ENCODE measurements around the gene PAK5.

Gene PAK5

DNA sequence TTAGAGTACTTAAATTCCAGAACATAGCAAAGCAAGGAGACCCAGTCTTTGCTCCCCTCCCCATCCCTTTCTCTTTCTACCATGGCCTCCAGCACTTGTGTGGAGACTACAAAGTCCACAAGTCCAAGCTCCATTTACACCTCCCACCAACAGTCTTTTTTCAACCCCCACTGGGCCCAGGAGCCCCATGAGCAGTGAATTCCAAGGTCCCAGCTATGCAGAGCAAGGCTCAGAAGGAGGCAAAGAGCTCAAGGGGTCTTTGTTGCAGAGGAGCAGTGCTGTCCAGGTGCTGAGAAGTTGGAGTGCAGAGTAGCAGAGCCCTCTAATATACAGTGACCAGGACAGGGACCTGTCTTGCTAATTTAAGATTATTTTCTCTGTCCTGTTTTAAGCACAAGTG is 9.0 kb downstream of the PAK5 start:
- no peak for TF ChIP-seq JUND (IDR thresholded peaks at IDR 0.05; ENCODE audit: low read depth)
- no peak for DNase-seq (ENCODE audit: low read depth in 1 of 2, low spot score in 1 of 2)
- in situ Hi-C loops (cut with HindIII; ENCODE audit: low pct_unique_long_range_greater_than_20kb, low sequenced_read_pairs), result no loop called here

DNA sequence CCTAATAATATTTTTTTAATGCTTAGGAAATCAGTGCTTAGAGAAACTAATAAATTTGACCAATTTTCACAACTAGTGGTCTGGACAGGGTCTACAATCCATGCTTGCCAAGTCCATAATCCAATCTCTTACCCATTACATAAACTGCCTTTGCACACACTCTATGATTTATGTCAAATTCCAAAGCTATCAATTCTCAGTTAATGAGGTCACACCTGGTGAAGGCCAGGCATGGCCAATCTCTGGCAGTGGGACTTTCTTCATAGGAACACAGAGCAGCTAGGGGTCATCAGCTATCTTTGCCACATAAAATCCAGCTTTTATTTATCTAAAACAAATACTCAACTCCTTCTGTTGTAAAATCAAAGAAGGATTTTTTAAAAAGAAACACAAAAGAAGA is 21.2 kb downstream of the PAK5 start:
- in situ Hi-C loops (cut with HindIII; ENCODE audit: low pct_unique_long_range_greater_than_20kb, low sequenced_read_pairs), result no loop called here
- no peak for DNase-seq (ENCODE audit: low read depth in 1 of 2, low spot score in 1 of 2)
- no peak for TF ChIP-seq JUND (IDR thresholded peaks at IDR 0.05; ENCODE audit: low read depth)

DNA sequence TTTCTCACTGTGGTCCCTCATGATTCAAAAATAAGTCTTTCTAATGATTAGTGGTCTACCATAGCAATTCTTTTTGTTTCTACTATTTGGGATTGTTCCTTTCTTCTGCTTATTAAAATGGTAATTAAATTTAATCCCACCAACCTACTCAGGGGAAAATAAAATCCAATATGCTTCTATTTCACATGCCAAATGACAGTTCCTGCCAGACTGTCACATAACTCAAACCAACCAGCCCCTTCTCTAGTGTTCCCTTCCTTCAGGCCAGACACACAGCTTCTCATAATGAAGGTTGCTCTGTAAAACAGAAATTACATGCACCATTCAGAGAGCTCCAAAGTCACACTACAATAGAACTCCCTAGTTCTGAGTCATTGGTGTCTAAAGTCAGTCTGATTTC is 23.2 kb downstream of the PAK5 start:
- in situ Hi-C loops (cut with HindIII; ENCODE audit: low pct_unique_long_range_greater_than_20kb, low sequenced_read_pairs), result no loop called here
- no peak for DNase-seq (ENCODE audit: low read depth in 1 of 2, low spot score in 1 of 2)
- TF ChIP-seq JUND (IDR thresholded peaks at IDR 0.05; ENCODE audit: low read depth), result no peak

DNA sequence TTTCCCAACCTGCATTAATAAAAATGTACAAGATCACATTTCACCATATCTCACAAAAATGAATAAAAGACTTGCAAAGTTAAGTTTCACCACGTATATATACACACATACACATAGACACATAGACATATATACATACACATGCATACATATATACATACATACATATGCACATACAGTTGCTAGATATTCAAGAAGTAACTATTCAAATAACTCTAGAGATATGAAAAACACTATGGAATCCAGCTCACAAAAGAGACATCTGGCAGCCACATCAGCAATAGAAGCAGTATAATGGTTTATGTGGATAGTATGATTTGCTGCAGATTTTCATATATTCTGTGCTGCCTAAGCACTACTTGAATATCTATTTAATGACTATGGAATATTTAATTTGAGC is 28.1 kb downstream of the PAK5 start:
- in situ Hi-C loops (cut with HindIII; ENCODE audit: low pct_unique_long_range_greater_than_20kb, low sequenced_read_pairs), result no loop called here
- no peak for DNase-seq (ENCODE audit: low read depth in 1 of 2, low spot score in 1 of 2)
- TF ChIP-seq JUND (IDR thresholded peaks at IDR 0.05; ENCODE audit: low read depth), result no peak

DNA sequence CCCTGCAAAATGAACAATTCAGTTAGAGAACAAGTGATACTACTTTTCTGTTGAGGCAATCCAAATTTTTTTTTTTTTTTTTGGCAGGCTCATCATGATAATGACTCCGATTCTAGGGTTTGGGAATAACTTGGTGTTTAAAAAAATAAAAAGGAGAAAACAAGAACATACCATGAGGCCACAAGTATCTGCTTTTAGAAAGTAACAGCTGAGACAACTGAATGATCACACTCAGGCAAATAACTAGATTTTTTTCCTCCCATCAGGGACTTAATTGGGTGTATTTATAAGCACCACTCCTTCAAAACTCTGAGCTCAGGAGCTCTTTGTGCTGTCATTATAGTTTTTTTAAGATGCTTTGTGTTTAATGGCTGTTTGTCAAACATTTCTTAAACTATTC is 29.6 kb downstream of the PAK5 start:
- no peak for DNase-seq (ENCODE audit: low read depth in 1 of 2, low spot score in 1 of 2)
- no peak for TF ChIP-seq JUND (IDR thresholded peaks at IDR 0.05; ENCODE audit: low read depth)
- in situ Hi-C loops (cut with HindIII; ENCODE audit: low pct_unique_long_range_greater_than_20kb, low sequenced_read_pairs), result no loop called here

DNA sequence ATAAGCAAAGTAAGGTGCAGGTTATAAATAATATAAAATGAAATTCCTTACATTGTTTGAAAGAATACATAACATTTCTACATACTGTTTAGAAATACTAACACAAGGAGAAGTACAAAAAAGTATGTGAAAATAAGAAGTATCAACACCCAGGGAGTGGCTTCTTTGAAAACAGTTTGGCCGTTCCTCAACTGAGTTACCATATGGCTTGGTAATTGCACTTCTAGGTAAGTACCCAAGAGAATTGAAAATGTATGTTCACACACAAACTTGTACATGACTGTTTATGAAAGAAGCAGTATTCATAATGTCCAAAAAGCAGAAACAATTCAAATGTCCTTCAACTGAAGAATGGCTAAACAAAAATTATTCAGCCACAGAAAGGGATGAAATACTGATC is 30.7 kb downstream of the PAK5 start:
- in situ Hi-C loops (cut with HindIII; ENCODE audit: low pct_unique_long_range_greater_than_20kb, low sequenced_read_pairs), result no loop called here
- no peak for DNase-seq (ENCODE audit: low read depth in 1 of 2, low spot score in 1 of 2)
- no peak for TF ChIP-seq JUND (IDR thresholded peaks at IDR 0.05; ENCODE audit: low read depth)

DNA sequence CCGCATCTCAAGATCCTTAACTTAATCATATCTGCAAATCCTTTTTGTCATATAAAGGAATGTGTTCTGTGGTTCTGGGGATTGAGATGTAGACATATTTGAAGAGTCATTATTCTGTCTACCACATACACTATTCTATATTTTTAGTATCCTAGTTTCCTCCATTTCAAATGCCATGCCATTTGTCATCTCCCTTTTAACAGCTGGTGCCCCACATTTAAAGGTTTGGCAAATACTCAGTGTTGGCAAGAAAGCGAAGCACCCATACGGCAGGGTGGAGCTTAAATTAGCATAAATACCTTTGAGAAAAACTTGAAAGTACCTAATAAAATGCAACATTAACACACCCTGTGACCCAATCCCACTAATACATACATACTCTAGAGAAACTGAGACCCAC is 31.7 kb downstream of the PAK5 start:
- in situ Hi-C loops (cut with HindIII; ENCODE audit: low pct_unique_long_range_greater_than_20kb, low sequenced_read_pairs), result no loop called here
- no peak for TF ChIP-seq JUND (IDR thresholded peaks at IDR 0.05; ENCODE audit: low read depth)
- DNase-seq (ENCODE audit: low read depth in 1 of 2, low spot score in 1 of 2), result no peak

DNA sequence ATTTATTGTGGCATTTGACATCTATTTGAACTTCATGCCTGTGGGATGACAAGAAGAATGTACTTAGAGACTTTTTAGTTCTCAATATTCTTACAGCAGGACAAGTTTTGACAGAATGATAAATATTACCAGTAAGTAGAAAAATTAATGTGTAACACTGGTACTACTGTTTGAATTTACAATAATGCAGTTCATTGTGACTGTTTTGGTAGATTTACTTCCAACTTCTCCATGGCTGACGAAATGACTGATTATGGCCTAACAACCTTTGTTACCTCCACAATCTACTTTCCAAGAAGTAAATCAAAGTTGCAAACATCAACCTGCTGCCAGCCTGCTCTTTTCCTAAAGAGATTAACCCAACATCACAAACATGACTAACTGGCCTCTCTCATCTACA is 38.5 kb downstream of the PAK5 start:
- in situ Hi-C loops (cut with HindIII; ENCODE audit: low pct_unique_long_range_greater_than_20kb, low sequenced_read_pairs), result no loop called here
- no peak for TF ChIP-seq JUND (IDR thresholded peaks at IDR 0.05; ENCODE audit: low read depth)
- no peak for DNase-seq (ENCODE audit: low read depth in 1 of 2, low spot score in 1 of 2)

DNA sequence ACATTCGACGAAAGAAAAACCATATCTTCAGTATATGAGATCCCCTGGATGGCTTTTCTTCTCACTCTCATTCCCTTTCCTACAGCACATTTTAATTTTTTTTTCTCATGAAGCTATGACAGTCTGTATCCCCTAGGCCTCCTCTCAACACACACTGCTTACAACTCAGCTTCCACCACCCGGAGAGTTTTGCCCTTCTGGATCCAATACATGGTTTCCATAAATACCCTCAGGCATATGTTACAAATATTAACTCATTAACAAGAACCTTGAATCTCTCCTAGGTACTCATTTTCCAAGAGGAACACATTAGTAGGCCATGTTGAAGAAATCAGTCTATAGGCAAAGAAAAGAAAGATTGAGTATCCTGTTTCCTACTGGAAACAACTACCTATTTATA is 44.0 kb downstream of the PAK5 start:
- DNase-seq (ENCODE audit: low read depth in 1 of 2, low spot score in 1 of 2), result no peak
- in situ Hi-C loops (cut with HindIII; ENCODE audit: low pct_unique_long_range_greater_than_20kb, low sequenced_read_pairs), result no loop called here

DNA sequence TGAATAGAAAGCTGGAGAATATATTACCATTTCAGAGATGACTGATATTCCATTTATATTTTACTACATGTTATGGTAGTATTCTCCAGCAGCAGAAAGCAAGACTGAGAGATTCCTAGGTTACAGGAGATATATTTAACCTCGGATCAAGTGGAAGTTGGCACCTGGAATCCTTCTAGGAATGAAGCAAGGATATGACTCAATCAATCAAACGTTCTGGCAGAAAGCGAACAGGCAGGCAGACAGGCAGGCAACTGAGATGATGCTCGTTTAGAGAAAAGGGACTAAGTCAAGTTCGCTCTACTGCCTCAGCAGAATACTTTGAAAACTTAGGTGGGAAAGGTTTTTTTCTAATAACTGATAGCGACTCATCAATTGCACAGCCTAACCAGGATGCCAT is 46.2 kb downstream of the PAK5 start:
- TF ChIP-seq JUND (IDR thresholded peaks at IDR 0.05; ENCODE audit: low read depth), result no peak
- DNase-seq (ENCODE audit: low read depth in 1 of 2, low spot score in 1 of 2), result no peak
- in situ Hi-C loops (cut with HindIII; ENCODE audit: low pct_unique_long_range_greater_than_20kb, low sequenced_read_pairs), result no loop called here

More for the DNA sequence above, 44.0 kb downstream of the PAK5 start:
- TF ChIP-seq JUND (IDR thresholded peaks at IDR 0.05; ENCODE audit: low read depth), result no peak

DNA sequence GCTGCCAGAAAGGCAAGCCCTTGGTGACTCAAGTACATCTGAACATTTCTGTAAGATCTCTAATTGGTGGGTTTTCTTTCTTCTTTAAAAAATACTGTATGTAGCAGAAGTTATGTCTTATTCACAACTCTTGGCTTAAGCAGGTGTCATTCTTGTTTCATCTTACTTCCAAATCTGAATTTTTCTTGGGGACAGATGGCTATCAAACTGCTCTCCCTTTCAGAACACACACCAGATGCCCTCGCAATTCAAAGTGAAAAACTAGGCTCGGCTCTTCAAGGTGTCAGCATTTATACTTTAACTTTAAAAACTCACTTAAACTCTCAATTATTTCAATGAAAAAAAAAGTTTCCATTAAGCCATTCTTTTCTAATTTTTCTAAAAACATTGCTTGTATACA is 49.7 kb downstream of the PAK5 start:
- in situ Hi-C loops (cut with HindIII; ENCODE audit: low pct_unique_long_range_greater_than_20kb, low sequenced_read_pairs), result no loop called here
- DNase-seq (ENCODE audit: low read depth in 1 of 2, low spot score in 1 of 2), result no peak
- TF ChIP-seq JUND (IDR thresholded peaks at IDR 0.05; ENCODE audit: low read depth), result no peak

DNA sequence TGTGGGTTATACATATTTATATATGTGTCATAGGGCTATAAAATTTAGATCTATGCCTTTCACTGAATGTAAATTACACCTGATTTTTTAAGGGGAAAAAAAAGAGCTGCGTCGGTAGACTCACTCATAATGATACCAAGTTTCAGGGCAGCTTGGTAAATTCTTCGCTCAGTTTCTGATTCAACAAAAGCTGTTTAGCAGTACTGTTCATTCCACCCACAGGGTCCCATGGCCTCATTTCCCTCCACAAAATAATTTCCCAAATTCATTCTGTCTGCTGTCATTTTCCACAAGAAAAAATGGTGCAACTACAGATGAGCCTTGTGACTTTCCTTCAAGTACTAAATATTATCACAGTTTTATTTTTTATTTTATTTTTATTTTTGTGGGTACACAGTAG is 63.7 kb downstream of the PAK5 start:
- no peak for TF ChIP-seq JUND (IDR thresholded peaks at IDR 0.05; ENCODE audit: low read depth)
- DNase-seq (ENCODE audit: low read depth in 1 of 2, low spot score in 1 of 2), result no peak
- in situ Hi-C loops (cut with HindIII; ENCODE audit: low pct_unique_long_range_greater_than_20kb, low sequenced_read_pairs), result no loop called here

DNA sequence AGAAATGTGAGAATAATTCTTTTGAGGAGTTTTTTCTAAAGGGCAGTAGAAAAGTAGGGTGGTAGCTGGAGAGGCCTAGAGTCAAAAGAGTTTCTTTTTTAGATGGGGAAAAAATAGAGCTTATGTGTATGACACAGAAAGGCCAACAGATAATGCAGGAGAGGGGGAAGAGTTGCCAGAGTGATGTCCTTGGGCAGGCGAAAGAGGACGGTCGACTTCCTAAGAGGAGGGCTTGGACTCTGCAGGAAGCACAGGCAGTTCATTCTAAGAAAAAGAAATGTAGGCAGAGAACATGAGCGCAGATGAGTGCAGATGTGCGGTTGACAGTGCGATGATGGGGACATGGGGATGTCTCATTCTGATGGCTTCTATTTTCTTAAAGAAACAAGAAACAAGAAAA is 68.9 kb downstream of the PAK5 start:
- in situ Hi-C loops (cut with HindIII; ENCODE audit: low pct_unique_long_range_greater_than_20kb, low sequenced_read_pairs), result no loop called here
- no peak for DNase-seq (ENCODE audit: low read depth in 1 of 2, low spot score in 1 of 2)
- no peak for TF ChIP-seq JUND (IDR thresholded peaks at IDR 0.05; ENCODE audit: low read depth)

DNA sequence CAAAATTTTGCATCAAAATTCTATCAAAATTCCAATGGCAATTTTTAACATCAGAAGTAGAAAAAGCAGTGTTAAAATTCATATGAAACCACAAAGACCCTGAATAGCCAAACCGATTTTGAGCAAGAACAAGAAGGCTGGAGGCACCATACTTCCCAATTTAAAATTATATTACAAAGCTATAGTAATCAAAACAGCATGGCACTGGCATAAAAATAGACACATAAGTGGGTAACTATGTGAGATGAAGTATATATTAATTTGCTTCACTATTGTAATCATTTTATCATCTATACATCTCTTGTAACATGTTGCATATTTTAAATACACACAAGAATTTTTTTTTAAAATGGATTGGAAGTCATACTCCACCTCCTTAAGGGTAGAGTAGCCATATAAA is 77.4 kb downstream of the PAK5 start:
- no peak for DNase-seq (ENCODE audit: low read depth in 1 of 2, low spot score in 1 of 2)
- in situ Hi-C loops (cut with HindIII; ENCODE audit: low pct_unique_long_range_greater_than_20kb, low sequenced_read_pairs), result no loop called here
- no peak for TF ChIP-seq JUND (IDR thresholded peaks at IDR 0.05; ENCODE audit: low read depth)

DNA sequence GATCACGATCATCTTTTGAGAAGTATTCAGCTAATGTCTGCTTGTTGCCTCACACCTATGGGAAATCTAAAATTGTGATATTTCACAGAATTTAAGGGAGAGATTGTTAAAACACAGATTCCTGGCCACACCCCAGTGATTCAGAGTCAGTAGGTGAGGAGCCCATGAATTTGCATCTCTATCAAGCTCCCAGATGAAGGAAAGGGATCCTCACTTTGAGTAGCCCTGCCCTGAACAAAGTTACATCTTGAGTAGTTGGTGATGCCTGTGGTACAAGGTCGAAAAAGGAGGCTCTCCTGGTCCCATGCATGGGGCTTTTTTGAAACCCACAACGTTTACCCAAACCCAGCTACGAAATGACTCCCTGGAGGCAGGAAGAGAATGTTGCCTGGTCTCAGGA is 79.5 kb downstream of the PAK5 start:
- no peak for TF ChIP-seq JUND (IDR thresholded peaks at IDR 0.05; ENCODE audit: low read depth)
- no peak for DNase-seq (ENCODE audit: low read depth in 1 of 2, low spot score in 1 of 2)
- in situ Hi-C loops (cut with HindIII; ENCODE audit: low pct_unique_long_range_greater_than_20kb, low sequenced_read_pairs), result no loop called here

Data from T47D (cell line).